ENCODE measurements around the gene ATP6AP2. TPM values are rescaled to one million over a fixed set of nuclear protein-coding genes. Genes with fewer than 3 reads are reported as not detected.

The ATP6AP2 gene
- polyA plus RNA-seq, 12 donors = 66.9 to 106 (median 82.1) TPM; not detected in 1

GRCh38 chrX:40628506-40628905 is 47.7 kb downstream of the ATP6AP2 start:
- no peak for DNase-seq

GRCh38 chrX:40632199-40632598 is 51.4 kb downstream of the ATP6AP2 start:
- no peak for DNase-seq

GRCh38 chrX:40637687-40638086 is 56.9 kb downstream of the ATP6AP2 start:
- no peak for DNase-seq

GRCh38 chrX:40644176-40644575 is 63.4 kb downstream of the ATP6AP2 start:
- no peak for DNase-seq

- no peak for DNase-seq
Observed at GRCh38 chrX:40644821-40645358, 64.1 kb downstream of the ATP6AP2 start.

- DNase-seq = no peak
Observed at GRCh38 chrX:40646489-40647306, 65.9 kb downstream of the ATP6AP2 start.

- peak; percentile 91 for DNase-seq
Observed at GRCh38 chrX:40647307-40648197, 66.8 kb downstream of the ATP6AP2 start, which contains the start of gene CXorf38. Gene CXorf38 (minus strand): TSS chrX:40647561. CDS start chrX:40647520, 41 bp downstream.

GRCh38 chrX:40651620-40652223 is 71.0 kb downstream of the ATP6AP2 start:
- peak; percentile 69 for DNase-seq

- DNase-seq = no peak
Observed at GRCh38 chrX:40652664-40653063, 71.9 kb downstream of the ATP6AP2 start.

GRCh38 chrX:40653535-40653934 is 72.8 kb downstream of the ATP6AP2 start:
- DNase-seq = no peak

Other genes with a start within 250 kb of the ATP6AP2 start
- gene MPC1L, start 42.5 kb downstream of the ATP6AP2 start, polyA plus RNA-seq (ENCODE audit: insufficient read length in 12 of 12) = not detected
- 1 to 10 TPM in 11 of 12 donors, not detected in 1; 6.0 to 8.9 (median 7.5) TPM for gene CXorf38, start 66.6 kb downstream of the ATP6AP2 start, polyA plus RNA-seq (ENCODE audit: insufficient read length in 12 of 12)
- 10 to 100 TPM in 11 of 12 donors, not detected in 1; 23.0 to 64.7 (median 38.1) TPM for gene MED14, start 154.6 kb downstream of the ATP6AP2 start, polyA plus RNA-seq (ENCODE audit: insufficient read length in 12 of 12)

All from muscle of arm (tissue), 12 donors.